HPDE6-E6E7 (cell line): Measurements from ENCODE around the gene ZNF764.
"Not testable (repeated sequence)": the region's sequence is repeated elsewhere in the genome, so short reads cannot be mapped to it uniquely, and the experiment has no call there.

ENCODE experiments used
- DNase-seq: peaks from one replicate; pipeline ENCODE4 v3.0.0; 2011; ENCODE audit warnings: missing footprints; ENCODE audit errors: extremely low spot score

ZNF764 gene

DNA sequence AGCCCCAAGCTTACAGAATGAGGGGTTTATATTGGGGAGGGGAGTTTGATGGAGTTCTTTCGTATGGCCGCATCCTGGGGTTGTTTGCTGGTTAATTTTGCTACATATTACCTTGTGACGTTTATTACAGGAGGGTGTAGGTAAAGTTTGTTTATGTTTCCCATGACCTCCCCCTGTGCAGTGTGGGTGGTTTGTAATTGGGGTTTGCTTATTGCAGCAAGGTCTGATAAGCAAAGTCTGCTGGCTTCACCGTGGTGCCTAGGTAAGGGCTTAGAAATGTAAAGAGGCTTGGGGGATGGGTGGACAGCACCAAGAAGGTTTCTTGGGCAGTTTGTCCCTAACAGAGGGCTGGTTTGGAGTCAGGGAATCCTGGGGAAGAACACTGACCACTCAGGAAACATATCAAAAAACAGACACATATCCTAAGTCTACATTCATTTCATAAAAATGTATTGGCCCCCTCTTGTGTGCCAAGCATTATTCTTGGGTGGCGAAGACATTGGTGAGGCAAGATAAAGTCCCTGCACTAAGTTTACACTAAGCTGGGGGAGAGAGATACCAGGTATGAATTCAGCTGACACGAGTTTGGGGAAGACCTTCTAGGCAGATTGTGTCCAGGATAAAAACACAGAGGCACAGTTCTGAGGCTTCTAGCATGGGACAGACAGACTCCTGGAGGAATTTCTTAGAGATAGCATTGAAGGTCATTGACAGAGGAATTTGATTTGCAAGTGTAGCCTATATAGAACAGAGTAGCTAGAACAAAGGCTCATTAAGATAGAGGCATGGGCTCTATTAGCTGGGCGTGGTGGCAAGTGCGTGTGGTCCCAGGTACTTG is 9.5 kb downstream of the ZNF764 start:
- no peak for DNase-seq

DNA sequence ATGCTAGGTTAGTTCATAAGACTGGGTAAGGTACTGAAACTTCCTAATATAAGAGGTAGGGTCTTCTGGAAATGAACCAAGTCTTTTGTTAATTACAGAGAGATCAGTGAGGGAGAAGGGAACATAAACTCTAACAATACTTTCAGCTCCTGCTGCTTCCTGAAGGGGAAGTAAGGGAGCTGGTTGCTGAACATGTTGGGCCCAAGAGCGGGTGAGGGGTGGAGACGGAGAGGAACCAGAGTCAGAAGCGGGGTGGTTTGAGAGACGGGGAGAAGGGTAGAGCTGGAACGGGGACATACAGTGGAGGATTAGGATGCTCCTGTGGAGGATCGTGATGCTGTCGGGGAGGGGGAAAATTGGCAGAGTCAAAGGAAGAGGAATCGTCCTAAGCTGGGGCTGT is 12.1 kb downstream of the ZNF764 start:
- no peak for DNase-seq

DNA sequence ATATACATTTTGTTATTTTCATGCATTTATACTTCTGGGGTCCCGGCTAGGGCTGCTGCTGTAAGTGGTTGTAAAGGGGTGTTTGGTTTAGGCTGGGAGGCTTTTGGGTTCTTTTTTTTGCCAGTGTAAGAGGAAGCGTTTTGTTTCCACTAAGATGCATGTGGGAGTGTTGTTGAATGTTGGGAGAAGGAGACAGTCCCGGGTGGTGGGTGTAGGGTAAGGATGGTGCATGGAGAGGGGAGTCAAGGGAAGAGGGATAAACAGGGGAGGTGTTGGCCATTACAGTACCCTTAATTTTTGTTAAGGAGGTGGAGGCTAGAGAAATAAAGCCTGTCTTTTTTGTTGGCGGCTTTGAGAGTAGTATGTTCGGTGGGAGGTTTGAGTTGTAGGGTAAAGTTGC is 15.1 kb downstream of the ZNF764 start:
- DNase-seq, result no peak

DNA sequence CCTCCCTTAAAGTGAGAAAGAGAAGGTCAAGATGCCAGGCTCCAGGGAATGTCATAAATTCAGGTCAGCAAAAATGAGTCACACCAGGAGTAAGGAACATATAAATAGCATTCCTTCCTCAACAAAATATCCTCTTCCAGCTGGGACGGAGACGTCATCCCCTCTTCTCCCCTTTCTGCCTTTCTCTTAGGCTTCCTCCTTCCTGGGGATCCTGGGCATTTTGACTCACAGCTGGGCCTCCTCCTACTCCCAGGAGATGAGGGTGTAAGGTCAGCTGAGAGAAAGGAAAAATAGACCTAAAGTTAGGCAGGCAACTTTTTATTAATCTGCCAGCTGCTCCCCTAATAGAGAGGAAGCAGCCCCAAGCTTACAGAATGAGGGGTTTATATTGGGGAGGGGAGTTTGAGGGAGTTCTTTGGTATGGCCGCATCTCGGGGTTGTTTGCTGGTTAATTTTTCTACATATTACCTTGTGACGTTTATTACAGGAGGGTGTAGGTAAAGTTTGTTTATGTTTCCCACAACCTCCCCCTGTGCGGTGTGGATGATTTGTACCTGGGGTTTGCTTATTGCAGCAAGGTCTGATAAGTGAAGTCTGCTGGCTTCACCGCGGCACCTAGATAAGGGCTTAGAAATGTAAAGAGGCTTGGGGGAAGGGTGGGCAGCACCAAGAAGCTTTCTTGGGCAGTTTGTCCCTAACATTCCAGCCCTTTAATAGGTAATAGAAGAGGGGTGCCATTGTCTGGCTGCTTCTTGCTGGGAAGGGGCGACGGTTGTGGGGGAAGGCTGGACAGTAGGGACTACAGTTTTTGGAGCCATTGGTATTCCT is 16.5 kb downstream of the ZNF764 start:
- DNase-seq, result no peak

DNA sequence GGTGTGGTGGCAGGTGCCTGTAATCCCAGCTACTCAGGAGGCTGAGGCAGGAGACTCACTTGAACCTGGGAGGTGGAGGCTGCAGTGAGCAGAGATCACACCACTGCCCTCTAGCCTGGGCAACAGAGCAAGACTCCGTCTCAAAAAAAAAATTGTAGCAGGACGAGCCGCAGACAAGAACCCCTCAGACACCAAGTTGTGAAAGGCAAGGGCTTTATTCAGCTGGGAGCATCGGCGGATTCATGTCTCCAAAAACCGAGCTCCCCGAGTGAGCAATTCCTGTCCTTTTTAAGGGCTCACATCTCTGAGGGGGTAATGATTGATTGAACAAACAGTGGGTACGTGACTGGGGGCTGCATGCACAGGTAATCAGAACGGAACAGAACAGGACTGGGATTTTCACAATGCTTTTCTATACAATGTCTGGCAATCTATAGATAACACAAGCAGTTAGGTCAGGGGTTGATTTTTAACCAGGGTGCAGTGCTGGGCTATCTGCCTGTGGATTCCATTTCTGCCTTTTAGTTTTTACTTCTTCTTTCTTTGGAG is 17.2 kb downstream of the ZNF764 start:
- not testable (repeated sequence) for DNase-seq

DNA sequence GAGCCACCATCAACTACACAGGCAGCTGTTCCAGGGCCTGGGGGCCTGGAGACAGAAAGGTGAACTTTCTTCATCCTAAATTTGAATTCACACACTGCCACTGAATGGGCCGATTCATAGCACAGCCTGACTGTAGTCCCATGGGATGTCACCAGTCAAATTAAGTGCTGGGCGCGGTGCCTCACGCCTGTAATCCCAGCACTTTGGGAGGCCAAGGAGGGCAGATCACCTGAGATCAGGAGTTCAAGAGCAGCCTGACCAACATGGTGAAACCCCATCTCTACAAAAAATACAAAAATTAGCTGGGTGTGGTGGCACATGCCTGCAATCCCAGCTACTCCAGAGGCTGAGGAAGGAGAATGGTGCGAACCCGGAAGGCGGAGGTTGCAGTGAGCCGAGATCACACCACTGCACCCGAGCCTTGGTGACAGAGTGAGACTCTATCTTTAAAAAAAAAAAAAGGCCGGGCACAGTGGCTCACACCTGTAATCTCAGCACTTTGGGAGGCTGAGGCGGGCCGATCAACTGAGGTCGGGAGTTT is 18.1 kb downstream of the ZNF764 start:
- DNase-seq, result not testable (repeated sequence)

DNA sequence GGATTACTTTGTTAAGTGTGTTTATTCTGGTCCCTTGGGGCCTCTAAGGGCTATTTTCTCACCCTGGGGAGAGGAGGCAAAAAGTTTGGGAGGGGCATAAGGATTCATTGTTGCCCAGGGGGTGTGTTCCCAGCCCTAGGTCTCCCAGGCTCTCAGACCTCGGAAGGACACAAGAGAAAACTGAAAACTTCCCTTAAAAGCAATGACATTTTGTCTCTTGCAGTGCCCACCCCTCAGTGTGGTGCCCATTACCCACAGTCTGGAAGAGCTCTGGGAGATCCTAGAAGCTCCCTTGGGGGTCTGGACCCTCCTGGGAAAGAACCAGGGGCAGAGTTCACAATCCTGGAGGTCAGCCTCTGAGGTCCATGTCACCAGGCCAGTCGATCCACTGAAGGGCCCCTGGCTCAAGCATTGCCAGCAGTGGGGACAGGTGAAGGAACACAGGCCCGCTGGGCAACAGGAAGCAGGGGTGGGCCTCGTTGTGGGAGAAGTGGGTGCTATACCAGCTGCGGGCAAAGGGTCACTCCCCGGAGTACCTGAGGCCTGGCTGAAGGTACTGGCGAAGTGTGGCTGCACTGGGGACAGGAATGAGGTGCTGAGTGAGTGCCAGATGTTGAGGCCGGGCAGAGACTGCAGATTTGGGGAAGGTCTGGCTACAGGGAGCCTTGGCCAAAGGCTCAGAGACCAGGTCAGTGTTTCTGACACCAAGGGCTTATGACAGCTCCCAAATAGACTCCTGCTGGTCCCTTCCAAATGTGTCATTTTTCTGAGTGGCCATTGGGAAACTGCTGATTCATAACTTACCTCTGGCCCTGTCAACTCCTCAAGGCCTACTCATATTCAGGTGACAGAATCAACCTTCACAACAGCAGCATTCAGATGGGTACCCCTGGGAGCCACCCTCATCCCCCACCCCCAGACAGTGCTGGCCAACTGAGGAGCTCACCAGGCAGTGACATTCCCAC is 18.9 kb downstream of the ZNF764 start:
- DNase-seq, result no peak

DNA sequence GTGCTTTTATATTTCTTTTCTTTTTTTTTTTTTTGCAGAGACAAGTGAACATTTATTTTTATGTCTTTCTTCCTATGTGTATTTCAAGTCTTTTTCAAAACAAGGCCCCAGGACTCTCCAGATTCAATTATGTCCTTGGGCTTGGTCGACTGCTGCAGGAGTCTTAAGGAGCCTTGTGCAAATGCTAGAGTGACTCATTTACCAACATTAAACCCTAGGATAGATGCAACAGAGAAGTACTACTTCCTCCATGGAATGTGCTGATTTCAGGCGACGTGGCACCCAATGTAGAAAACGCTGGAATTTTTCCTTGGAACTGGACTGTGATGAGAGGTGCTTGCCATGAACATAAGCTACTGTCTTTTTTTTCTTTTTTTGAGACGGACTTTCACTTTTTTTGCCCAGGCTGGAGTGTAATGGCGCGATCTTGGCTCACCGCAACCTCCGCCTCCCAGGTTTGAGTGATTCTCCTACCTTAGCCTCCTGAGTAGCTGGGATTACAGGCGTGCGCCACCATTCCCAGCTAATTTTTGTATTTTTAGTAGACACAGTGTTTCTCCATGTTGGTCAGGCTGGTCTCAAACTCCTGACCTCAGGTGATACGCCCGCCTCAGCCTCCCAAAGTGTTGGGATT is 21.7 kb downstream of the ZNF764 start:
- not testable (repeated sequence) for DNase-seq

DNA sequence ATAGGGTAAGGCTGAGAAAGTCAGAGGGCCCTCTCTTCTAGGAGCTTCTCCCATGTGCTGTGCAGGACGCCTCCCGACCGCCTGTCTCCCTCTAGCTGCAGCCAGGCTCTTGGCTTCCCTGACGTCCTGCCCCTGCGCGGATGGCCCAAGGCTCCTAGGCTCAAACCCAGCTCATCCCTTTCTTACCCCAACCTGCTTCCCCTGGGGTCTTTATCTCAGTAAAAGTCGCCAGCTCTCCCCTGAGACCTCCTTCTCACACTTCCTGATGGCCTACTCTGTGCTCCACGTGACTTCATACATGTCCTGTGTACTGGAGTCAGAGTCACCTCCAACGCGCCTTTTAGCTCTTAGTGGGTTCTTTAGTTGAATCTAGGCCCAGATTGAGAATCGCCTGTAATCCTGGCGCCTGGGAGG is 22.4 kb downstream of the ZNF764 start:
- DNase-seq, result peak; percentile 87

DNA sequence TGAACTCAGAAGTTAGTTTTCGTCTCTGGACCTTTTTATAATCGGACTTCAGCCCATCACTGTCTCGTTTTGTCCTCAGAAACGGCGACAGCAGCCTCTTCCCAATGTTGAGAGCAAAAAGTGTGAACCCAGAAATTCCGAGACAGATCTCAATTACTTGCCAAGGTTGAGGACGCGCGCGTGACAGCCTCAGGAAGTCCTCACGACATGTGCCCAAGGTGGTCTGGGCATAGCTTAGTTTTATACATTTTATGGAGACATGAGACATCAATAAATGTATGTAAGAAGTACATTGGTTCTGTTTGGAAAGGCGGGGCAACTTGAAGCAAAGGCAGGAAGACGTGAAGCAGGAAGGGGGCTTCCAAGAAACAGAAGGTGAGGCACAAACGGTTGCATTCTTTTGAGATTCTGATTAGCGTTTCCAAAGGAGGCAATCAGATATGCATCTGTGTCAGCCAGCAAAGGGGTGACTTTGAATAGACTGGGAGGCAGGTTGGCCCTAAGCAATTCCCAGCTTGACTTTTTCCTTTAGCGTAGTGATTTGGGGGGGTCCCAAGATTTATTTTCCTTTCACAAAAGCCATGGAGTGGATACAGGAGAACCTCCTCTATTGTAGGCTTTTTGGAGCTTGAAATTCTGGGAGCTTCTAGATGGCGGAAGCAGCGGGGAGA is 22.9 kb downstream of the ZNF764 start:
- no peak for DNase-seq

DNA sequence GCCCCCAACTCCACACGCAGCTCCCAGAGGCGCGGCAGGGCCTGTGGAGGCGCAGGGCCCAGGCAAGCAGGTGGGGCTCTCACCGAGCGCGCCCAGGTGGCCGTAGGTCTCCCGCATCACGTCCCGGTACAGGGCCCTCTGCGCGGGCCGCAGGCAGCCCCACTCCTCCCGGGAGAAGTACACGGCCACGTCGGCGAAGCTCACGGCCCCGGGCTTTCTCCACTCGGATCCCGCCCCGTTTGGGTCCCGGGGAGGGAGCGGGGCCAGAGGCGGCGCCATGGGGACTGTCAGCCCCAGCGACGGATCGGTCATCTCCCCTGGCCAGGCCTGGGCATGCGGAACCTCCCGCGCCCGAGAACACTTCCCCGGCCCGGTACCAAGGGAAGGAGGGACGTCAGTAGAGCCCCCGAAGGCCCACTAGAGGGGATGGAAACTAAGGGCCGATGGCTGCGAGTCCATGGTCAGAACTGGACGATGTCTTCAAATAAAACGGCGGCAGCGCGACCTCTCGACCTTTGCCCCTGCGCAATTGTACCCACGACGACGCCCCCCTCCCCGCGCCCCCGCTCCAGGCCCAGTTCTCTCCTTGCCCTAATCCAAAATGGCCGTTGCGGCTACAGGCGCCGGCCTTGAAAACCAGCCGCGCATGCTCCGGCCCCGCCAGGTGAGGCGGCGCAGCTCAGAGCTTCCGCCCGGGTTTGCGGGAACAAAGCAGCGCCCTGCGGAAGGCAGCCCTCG is 23.6 kb downstream of the ZNF764 start, which contains the start of gene ZNF747:
Gene ZNF747 (minus strand): TSS at position 491 of the 738 bp plus-strand sequence. CDS start 179 bp downstream, at position 312.
- DNase-seq, result peak; percentile 78

DNA sequence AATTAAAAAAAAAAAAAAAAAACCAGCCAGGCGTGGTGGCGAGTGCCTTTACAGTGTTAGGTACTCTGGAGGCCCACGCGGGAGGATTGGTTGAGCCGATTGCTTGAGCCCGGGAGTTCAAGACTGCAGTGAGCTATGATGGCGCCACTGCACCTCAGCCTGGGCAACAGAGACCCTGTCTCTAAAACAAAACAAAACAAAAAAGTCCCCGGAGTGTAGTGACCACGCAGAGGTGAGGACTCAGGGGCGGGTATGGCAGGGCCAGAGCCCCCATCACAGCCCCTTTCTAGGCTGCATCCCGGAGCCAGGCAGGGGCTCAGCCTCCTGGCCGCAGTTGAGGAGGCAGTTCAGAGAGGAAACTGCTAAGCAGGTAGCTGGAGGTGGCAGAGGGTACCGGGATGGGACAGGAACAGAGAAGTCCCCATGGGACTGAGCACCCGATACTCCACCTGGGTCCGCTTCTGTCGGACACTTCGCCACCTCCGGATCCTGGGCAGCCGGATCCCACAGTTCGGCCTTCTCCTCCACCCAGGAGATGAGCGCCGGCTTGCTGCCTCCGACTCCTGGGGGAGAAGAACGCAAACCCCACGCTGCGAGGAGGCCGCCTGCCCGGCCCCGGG is 24.3 kb downstream of the ZNF764 start:
- DNase-seq, result no peak

DNA sequence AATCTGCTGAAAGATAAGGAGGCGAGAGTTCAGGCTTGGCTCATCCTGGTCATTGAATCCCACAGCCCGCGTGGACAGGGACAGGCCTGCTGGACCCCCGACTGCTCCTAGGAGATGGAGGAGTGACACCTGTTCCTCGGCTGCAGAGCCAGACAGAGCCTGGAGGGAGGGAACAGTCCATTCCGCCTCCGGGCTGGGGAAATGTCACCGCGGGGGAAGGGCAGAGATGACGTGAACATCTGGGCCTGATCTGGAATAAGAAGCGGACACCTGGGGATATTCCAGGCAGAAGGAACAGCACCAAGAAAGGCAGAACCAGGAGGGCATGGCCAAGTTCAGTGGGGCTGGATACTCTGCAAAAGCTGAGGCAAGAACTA is 25.0 kb downstream of the ZNF764 start:
- no peak for DNase-seq

DNA sequence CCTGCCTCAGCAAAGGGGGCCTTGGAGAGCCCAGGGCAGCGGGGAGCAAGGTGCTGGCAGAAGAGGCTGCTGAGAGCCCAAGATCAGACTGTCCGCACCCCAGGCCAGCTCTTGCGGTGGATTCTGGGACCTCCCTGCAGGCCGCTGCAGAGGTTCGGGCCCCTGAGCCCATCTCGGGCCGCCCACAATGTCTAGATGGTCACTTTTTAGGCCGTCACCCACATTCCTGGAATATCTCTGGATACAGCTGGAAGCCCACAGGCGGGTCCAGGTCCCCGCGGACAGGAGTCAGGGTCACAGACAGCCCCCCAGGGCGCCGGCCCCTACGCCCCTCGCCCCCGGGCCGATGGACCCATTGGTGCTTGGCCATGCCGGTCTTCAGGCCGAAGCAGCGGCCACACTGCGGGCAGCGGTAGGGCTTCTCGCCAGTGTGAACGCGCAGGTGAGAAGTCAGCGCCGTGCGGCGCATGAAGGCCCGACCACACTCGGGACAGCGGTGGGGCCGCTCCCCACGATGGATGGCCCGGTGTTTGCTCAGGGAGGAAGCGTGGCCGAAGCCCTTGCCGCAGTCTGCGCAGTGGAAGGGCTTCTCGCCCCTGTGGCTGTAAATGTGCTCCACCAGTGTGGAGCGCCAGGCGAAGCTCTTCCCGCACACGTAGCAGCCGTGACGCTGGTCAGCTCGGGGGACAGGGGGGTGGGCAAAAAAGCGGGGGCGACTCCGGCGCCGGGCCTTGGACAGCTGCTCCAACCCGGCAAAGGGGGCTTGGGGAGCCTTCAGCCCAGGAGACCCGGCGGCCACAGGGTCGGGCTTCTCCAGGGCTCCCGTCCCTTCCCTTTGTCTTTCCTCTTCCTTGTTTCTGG is 25.7 kb downstream of the ZNF764 start:
- DNase-seq, result no peak

DNA sequence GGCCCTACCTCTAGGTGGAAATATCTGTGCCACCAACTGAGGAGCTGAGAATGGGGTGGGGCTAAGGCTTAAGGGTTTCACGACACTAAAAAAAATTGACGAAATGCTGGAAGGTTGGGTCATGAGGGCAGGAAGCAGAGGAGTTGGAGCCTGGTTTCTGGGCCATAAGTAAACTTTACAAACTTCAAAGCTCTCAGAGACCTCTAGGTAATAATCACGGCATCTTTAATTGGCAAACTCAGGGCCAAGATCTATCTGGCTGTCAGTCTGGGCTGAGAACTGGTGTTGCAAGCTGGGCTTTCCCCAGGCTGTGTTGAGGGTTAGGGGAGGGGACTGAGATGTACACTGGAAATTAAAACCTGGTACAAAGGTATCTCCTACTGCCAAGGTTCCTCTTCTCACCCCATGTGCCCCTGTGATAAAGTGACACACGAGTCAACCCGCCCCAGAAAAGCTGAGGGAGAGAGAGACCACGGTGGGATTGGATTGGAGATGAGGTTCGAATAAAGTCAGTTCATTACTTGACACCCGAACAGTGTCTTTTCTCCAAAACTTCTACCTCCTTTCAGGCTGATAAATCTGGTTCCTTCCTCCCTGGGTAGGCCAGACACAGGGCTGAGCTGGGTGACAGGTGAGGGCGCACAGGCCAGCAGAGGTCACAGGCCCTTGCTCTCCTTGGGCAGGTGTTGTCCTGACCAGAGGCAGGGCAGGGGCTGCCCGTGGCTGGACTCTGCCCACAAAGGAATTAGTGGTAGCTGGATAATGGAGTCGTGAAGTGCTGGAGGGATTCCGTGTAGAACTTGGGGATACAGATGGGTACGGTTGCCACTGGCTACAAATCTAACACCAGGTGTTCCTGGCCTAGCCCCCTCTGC is 27.8 kb downstream of the ZNF764 start:
- no peak for DNase-seq

DNA sequence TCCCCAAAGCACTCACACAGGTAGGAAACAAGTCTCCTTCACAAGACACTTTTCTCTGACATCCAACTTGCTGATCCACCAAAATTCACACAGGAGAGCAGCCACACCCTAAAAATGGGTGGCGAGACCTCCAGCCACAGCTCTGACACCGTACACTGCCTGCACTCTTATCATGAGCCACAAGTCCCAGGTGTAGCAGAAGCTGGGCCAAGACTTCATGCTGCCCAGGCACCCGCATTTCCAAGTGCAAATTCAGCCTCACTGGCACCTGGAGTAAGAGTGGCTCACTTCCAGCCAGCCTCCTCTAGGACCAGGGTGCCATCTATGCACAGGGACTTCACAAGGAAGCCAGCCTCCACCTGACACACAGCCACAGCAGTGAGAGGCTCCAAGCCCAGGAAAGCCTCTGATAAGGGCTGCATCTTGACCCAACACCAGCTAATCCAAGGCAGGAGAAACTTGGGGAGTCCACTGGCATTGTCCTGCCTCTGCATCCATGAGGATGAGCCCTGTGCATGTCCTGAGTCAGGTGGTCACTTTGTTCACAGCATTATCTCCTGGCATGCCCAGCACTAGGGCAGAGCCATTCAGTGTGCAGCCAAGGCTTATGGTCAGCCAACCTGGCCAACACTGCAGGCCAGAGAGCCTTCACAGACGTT is 29.2 kb downstream of the ZNF764 start:
- no peak for DNase-seq
